Fibroblast of skin of scalp (primary cell): Measurements from ENCODE around the gene PARM1.

Experiments used
- DNase-seq: peaks from one replicate; pipeline ENCODE4 v3.0.0-alpha.2; 2013

The PARM1 gene

DNA sequence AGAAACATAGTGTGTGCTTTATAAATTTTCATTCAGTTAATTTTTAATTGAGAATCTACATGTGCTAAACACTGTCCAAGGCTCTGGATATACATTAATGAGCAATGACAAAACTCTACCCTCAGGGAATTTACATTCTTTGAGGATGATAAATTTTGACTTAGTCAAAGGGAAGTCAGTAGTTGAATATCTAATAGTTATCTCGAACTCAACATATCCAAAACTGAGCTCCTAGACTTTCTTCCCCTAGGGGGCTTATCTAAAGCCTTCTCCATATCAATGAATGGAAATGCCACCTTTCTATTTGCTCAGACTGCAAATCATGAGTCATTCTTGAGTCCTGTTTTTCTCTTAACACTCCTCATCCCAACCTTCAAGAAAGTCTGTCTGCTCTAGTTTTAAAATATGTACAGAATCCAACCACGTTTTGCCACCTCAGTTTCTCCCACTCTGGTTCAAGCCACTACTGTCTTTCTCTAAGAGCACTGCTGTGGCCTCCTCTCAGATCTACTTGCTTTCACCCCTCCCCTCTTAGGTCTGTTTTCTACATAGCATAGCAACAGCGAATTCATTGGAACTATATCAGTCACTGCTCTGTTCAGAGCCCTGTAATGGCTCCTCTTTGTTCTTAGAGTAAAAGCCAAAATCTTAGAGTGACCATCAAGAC is 9.5 kb downstream of the PARM1 start:
- no peak for DNase-seq

- no peak for DNase-seq
Measured at GRCh38 chr4:74942918-74943253, 10.0 kb downstream of the PARM1 start.

GRCh38 chr4:74944354-74944793 is 11.5 kb downstream of the PARM1 start:
- no peak for DNase-seq

- DNase-seq: no peak
Measured at GRCh38 chr4:74946196-74946595, 13.3 kb downstream of the PARM1 start.

GRCh38 chr4:74947798-74948197 is 14.9 kb downstream of the PARM1 start:
- DNase-seq: no peak

DNA sequence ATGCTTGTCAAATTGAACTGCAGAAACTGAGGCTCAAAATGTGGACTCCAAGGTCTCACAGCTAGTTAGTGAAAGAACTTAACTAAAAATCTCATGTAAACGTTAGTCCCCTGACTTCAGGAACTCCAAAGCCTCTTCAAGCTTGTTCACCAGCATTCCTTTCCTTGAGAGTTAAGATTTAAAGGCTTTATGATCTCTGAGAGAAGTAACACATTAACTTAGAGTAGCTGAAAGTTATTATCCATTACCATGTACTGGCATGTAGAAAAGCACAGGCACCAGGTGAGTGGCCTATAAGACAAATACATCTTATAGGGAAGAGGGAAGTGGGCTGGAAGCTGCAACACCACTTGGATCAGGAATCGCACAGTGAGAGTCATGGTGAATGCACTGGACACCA is 15.3 kb downstream of the PARM1 start:
- DNase-seq: no peak

- DNase-seq: no peak
Measured at GRCh38 chr4:74950200-74950599, 17.3 kb downstream of the PARM1 start.

GRCh38 chr4:74950882-74951281 is 18.0 kb downstream of the PARM1 start:
- DNase-seq: no peak

GRCh38 chr4:74953647-74954046 is 20.7 kb downstream of the PARM1 start:
- DNase-seq: no peak

GRCh38 chr4:74958881-74959280 is 26.0 kb downstream of the PARM1 start:
- DNase-seq: no peak

DNA sequence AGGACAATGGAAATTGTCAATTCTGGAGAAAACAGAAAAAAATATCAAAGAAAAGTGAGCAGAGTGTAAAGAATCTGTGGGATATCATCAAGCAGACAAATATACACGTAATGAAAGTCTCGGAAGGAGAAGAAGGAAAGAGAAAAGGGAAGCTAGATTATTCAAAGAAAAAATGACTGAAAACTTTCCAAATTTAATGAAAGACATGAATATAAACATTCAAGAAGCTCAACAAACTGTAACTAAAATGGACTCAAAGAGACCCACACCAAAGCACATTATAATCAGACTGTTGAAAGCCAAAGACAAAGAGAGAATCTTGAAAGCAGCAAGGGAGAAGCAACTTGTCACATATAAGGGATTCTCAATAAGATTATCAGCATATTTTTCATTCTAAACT is 28.3 kb downstream of the PARM1 start:
- DNase-seq: no peak

DNA sequence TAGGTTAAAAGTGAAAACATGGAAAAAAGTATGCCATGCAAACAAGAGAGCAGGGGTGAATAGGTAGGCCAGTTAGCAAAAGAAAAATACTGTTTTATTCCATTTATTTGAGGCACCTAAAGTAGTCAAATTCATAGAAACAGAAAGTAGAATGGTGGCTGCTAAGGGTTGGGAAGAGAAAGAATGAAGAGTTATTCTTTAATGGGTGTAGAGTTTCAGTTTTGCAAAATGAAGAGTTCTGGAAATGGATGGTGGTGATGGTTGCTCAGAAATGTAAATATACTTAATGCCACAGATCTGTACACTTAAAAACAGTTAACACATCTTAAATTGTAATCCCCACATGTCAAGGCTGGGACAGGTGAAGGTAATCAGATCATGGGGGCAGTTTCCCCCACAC is 29.7 kb downstream of the PARM1 start:
- DNase-seq: no peak

DNA sequence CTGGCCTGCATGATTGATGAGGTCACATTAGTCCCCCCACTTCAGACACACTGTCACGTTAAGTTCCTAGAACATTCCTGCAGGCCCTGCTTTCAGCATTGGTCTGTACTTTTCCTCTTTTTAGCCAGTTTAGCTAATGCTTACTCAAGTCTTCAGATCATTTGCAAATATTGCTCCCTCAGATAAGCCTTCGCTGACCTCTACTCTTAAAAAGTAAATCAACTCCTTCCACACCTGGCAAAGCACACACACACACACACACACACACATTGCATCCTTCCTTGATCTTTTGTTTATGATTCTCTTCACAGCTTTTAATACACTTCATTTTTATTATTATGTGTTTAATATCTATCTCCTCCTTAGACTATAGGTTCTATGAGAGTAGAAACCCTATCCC is 31.4 kb downstream of the PARM1 start:
- DNase-seq: no peak

GRCh38 chr4:74967324-74967723 is 34.4 kb downstream of the PARM1 start:
- no peak for DNase-seq

GRCh38 chr4:74968456-74969164 is 35.7 kb downstream of the PARM1 start:
- DNase-seq: no peak

DNA sequence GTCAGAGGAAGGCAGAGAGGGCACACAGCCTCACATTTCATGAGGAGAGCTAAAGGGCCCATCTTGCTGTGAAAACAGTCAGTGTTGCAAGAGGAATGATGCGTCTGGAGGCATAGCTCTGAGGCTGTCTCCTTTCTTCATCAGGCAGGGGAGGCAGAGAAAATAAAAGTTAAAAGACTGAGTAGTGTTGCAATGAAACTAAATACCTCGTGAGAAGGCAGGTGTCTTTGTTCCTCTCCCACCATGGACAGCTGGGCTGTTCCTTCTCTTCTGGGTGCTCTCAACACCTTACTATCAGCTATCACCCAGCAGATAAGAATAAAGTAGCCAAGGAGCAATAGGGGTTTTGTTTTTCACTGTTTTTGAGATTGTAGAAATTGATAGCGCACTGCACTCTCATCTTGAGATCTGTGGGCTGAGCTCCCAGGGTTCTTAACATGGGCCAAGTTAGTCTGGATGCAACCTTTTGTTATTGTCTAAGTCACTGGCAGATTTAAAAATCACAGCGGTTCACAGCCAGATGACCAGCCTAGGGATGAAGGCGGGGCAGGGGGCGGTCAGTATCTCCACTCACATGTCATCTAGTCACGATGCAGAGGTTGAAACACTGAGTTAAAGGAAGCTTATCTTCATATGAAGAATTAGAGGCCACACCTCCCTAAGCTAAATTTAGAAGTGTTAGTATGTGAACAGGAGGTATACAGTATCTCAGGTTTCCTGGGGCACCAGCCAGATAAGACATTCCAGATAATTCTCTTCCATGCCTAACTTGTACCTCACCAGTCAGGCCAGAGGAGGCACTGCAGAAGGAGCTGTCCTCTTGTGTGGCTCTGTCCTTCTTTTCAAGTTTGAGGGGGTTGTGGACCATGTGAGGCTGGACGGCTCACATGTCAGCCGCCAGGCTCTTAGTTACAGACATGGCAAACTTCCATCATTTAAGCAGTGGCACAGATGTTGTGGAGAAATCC is 36.9 kb downstream of the PARM1 start:
- DNase-seq: no peak

GRCh38 chr4:74970577-74970976 is 37.7 kb downstream of the PARM1 start:
- DNase-seq: no peak

DNA sequence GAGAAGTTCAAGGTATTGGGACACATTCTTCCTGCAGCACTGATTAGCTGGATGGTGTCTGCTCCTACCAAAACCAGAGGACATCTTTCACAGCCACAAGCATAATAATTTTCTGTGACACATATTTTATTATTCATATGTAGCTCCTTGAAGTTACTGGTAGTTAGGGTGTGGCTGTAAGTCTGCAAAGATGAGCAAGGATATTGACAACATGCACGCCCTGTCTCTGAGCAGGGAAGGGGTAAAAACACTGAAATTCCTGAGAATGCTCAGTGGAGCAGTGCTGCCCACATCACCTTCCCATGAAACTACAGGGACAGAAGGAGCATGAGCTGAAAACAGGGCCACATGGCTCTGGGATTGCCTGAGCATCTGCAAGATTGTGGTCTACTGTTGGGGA is 38.9 kb downstream of the PARM1 start:
- DNase-seq: no peak

DNA sequence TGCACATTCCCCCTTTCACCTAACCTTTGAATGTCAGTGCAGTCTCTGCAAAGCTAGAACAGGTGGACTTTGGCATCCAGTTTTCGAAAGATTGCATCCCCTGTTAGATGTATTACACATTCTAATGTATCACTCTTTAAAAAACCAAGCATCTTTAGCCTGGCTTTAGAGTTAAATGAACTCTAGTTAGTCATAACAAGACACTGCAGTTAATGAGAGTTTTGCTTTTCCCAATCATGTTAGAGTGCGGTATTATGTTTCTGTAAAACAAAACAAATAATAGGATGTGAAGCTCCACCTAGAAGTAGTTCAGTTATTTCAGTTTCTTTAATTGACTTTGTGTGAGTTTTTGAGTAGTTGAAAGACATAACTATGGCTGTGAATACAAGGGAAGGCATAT is 42.2 kb downstream of the PARM1 start:
- no peak for DNase-seq

DNA sequence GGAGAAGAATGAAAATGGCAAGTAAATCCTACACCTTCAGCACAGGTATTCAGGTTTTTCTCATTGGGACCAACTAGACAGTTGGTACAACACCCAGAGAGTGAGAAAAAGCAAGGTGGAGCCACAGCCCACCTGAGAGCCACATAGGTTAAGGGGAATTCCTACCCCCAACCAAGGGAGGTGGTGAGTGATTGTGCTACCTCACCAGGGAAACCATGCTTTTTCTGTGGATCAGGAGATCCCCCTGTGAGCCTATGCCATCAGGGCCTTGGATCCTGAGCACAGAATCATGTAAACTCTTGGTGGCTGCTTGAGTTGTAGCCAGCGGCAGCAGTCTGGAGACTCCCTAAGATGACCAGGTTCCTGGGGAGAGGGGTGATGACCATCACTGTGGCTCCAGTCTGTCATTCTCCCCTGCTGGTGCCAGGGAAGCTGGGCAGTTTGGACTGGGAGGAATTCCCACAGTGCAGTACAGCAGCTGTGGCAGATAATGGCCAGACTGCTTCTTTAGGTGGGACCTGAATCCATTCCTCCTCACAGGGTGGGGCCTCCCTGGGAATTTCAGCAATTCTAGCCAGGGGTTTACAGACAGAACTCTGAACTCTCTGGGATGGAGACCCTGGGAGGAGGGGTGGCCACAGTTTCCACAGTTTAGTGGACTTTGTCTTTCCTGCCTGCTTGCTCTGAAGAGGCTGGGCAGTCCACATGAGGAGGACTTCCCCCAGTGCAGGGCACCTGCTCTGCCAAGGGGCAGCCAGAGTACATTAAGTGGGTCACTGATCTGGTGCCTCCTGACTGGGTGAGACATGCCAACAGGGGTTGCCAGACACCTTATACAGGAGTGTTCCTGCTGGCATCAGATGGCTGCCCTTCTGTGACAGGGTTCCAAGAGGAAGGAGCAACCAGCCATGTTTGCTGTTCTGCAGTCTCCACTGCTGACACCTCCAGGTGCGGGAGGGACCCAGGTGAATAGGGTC is 43.2 kb downstream of the PARM1 start:
- DNase-seq: no peak

DNA sequence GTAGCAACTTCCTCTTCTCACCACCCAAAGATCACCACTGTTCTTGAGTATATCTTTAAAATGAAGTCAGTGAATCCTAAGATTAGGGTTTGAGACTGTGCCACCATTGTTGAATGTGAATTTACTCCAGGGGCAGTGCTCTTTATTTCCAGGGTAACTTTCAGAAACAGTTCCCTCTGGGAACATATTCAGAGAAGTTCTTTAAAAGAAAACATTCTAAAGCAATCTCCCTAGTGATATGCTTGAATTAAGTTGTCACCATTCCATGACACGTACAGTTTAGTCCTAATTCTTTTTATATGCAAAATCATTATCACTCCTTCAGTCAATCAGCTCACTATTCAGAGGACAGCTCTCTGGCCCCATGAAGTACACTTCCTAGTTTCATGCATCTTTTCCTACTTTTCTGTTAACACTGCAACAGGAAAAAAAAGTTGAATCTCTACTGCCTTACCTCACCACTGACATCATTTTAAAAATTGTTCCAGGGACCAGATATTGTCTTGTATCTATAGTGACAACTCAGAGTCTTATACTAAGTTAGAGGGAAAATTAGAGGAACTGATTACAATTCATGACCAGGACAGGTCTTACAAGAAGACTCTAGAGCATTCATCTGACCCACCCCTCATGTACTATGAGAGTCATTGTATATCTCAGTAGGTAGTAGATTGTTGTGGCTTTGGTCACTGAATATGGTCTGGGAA is 49.8 kb downstream of the PARM1 start:
- DNase-seq: no peak

GRCh38 chr4:74983253-74983635 is 50.3 kb downstream of the PARM1 start:
- DNase-seq: no peak
